PC-9 (cell line): ENCODE measurements around the gene EVC.
"Not testable (repeated sequence)": the region's sequence is repeated elsewhere in the genome, so short reads cannot be mapped to it uniquely, and the experiment has no call there.

Experiments
- EZH2 ChIP-seq: fragments of 200-600 bp; sonication (generic); IDR thresholded peaks from 2 replicates; pipeline ENCODE4 v1.8.0; 2017; ENCODE audit warnings: antibody characterized with exemption, low read depth
- TF ChIP-seq, protein P1 (sequence below): fragments of 200-600 bp; sonication (generic); conservative IDR thresholded peaks from 2 replicates; pipeline ENCODE4 v1.6.1; 2017; ENCODE audit warnings: mixed run types, antibody characterized with exemption, mild to moderate bottlenecking, moderate library complexity

DNA sequence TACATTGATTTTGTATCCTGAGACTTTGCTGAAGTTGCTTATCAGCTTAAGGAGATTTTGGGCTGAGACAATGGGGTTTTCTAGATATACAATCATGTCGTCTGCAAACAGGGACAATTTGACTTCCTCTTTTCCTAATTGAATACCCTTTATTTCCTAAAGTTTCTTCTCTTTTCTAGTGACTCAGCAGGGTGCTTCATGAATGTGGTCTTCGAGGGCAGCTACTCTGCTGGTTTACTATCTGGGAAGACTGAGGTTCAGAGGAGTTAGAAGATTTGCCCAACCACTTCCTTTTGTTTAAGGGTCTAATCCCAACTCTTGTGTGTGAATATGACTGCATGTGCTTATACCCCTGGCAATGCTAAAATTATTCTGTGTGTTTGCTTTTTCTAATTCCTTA lies 17.4 kb downstream of the EVC start:
- TF ChIP-seq, protein P1, sequence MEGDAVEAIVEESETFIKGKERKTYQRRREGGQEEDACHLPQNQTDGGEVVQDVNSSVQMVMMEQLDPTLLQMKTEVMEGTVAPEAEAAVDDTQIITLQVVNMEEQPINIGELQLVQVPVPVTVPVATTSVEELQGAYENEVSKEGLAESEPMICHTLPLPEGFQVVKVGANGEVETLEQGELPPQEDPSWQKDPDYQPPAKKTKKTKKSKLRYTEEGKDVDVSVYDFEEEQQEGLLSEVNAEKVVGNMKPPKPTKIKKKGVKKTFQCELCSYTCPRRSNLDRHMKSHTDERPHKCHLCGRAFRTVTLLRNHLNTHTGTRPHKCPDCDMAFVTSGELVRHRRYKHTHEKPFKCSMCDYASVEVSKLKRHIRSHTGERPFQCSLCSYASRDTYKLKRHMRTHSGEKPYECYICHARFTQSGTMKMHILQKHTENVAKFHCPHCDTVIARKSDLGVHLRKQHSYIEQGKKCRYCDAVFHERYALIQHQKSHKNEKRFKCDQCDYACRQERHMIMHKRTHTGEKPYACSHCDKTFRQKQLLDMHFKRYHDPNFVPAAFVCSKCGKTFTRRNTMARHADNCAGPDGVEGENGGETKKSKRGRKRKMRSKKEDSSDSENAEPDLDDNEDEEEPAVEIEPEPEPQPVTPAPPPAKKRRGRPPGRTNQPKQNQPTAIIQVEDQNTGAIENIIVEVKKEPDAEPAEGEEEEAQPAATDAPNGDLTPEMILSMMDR: not testable (repeated sequence)
- TF ChIP-seq EZH2: not testable (repeated sequence)
